CD8-positive, alpha-beta memory T cell (primary cell): ENCODE measurements around the gene COL27A1. TPM values are rescaled to one million over a fixed set of nuclear protein-coding genes. Genes with fewer than 3 reads are reported as not detected.

Experiments used
- CTCF ChIA-PET: fragments of 350-600 bp; sonication (Branson Sonifier 250); formaldehyde crosslinking; loops from one replicate; lab custom pipeline; 2021; ENCODE audit warnings: antibody characterized with exemption; lab: Charles Lee
- POLR2A ChIA-PET: fragments of 350-600 bp; sonication (Branson Sonifier 250); formaldehyde crosslinking; loops from one replicate; lab custom pipeline; 2021; ENCODE audit warnings: antibody characterized with exemption; lab: Charles Lee
- DNase-seq, 5 donors: peaks; one replicate each; pipeline versions ENCODE4 v3.0.0 to v3.0.0-alpha.2; 2020 to 2022; ENCODE audit warnings: mixed read lengths in 1 of 5
- H3K27ac ChIP-seq: one replicate; pipeline ENCODE4 v1.7.0; 2013; ENCODE audit warnings: low read depth, mild to moderate bottlenecking, low read length, moderate library complexity
- H3K27me3 ChIP-seq: 2 replicates; pipeline ENCODE4 v1.7.0; 2013; ENCODE audit warnings: low read length, mild to moderate bottlenecking; ENCODE audit not compliant: insufficient read depth, poor library complexity, severe bottlenecking
- H3K36me3 ChIP-seq: 2 replicates; pipeline ENCODE4 v1.7.0; 2013; ENCODE audit warnings: mild to moderate bottlenecking, low read length, moderate library complexity; ENCODE audit not compliant: insufficient read depth
- H3K4me1 ChIP-seq: 2 replicates; pipeline ENCODE4 v1.7.0; 2013; ENCODE audit warnings: mild to moderate bottlenecking, low read length, moderate library complexity; ENCODE audit not compliant: insufficient read depth
- H3K4me3 ChIP-seq: 2 replicates; pipeline ENCODE4 v1.7.0; 2013; ENCODE audit warnings: mild to moderate bottlenecking, low read length
- H3K9me3 ChIP-seq: 2 replicates; pipeline ENCODE4 v1.7.0; 2013; ENCODE audit warnings: mild to moderate bottlenecking, low read length
- H3K27ac Mint-ChIP-seq, 8 donors: one replicate each; pipeline ENCODE4 v1.8.0; 2020 to 2021; ENCODE audit warnings: mixed read lengths in 8 of 8, mild to moderate bottlenecking in 6 of 8, inconsistent platforms in 3 of 8, moderate library complexity in 3 of 8
- H3K27me3 Mint-ChIP-seq, 2 donors: one replicate each; pipeline ENCODE4 v1.8.0; 2020 to 2021; ENCODE audit warnings: mixed read lengths in 2 of 2, mild to moderate bottlenecking in 1 of 2, moderate library complexity in 1 of 2
- H3K36me3 Mint-ChIP-seq, 3 donors: one replicate each; pipeline ENCODE4 v1.8.0; 2020 to 2021; ENCODE audit warnings: mixed read lengths in 3 of 3, inconsistent platforms in 1 of 3, mild to moderate bottlenecking in 1 of 3
- H3K4me1 Mint-ChIP-seq, 3 donors: one replicate each; pipeline ENCODE4 v1.8.0; 2020 to 2021; ENCODE audit warnings: mixed read lengths in 3 of 3, inconsistent platforms in 1 of 3, mild to moderate bottlenecking in 1 of 3
- H3K4me3 Mint-ChIP-seq, 7 donors: one replicate each; pipeline ENCODE4 v1.8.0; 2020 to 2021; ENCODE audit warnings: mixed read lengths in 7 of 7, mild to moderate bottlenecking in 6 of 7, moderate library complexity in 4 of 7, inconsistent platforms in 2 of 7
- H3K9me3 Mint-ChIP-seq, 5 donors: one replicate each; pipeline ENCODE4 v1.8.0; 2020 to 2022; ENCODE audit warnings: mixed read lengths in 5 of 5, mild to moderate bottlenecking in 3 of 5, moderate library complexity in 2 of 5, inconsistent platforms in 1 of 5
- polyA plus RNA-seq: library from polyadenylated mRNA; unstranded; fragments of 300-500 nt; fragmentation: Illumina TruSeq; gene quantifications from one replicate; pipeline ENCODE4 v1.2.3, GENCODE V29; 2021
- total RNA-seq, 2 experiments: library from RNA; stranded (reverse); gene quantifications; one replicate each; pipeline ENCODE4 v1.2.3, GENCODE V29; 2021

Gene COL27A1
- total and polyA plus RNA-seq, 3 experiments from 2014 or later, result 0.86 to 1.6 TPM; not detected in 1

DNA sequence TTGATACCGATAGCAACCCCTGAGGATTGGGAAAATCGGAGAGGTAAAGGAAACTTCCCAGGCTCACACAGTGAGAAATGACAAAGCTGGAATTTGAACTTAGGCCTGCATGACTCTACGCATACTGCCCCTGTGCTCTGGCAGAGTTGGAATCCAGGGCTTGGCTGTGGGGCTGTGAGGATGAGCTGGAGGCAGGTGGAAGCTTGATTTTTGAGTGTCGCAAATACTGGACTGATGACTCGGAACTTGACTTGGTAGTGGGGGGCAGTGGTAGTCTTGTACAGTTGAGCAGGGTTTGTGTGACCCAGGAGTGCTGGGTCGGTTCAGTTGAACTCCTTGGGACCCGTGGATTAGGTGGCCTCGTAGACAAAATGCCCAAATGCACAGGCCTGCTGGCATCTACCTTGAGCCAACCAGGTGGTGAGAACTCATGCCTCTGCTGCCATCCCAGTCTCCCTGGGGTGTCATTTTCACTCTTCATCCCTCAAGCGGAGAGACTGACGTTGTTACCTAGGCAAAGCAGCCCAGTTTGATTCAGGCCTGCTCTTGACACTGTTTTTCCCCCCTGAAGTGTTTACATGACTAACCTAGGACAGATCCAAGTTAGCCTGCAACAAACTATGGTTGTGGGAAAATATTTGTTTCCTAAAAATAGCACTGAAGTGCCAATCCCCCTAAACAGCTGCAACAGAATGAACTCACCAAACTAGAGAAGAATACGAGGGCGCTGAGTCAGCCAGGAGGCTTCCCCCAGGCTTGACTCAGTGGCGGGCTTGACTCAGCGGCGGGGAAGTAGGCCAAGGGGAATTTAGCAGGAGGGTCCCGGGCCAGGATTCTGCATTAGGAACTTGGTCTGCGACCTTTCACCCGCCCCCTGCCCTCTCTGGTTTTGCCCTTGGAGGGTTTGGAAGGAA lies 121.8 kb downstream of the COL27A1 start:
- Histone ChIP-seq H3K4me1 (no peaks in the 10 kb centered on the region), H3K4me3 (no peak overlapping the region), H3K9me3 (no peaks in the 10 kb centered on the region), H3K36me3 (no peaks in the 10 kb centered on the region), H3K27me3 (no peaks in the 10 kb centered on the region), H3K27ac (no peak overlapping the region)
- Mint-ChIP-seq H3K27me3 (peaks cover 6 to 16% of the 10 kb centered on the region in 2 donors), H3K27ac (no peak overlapping the region), H3K36me3 (peaks cover 0 to 4% (median 0%) of the 10 kb centered on the region in 3 donors), H3K9me3 (no peaks in the 10 kb centered on the region), H3K4me1 (no peaks in the 10 kb centered on the region), H3K4me3 (peak overlapping the region in 1 of 7 donors; percentile 28)
- DNase-seq, result peak in 1 of 5 donors; percentile 17
- ChIA-PET POLR2A (no interaction called here), CTCF (no interaction called here)

DNA sequence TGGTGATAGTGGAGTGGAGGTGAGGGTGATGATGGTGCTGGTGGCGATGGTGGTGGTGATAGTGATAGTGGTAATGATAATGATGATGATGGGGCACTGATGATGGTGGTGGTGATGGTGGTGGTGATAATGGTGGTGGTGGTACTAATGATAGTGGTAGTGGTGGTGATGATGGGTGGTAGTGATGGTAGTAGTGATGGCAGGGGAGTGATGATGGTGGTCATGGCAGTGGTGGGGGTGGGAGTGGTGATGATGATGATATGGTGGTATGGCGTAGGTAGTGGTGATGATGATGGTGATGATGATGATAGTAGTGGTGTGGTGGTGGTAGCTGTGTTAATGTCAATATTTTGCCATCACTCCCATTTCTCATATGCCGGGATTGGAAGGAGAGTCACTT lies 123.0 kb downstream of the COL27A1 start:
- CTCF ChIA-PET, result no interaction called here
- Mint-ChIP-seq H3K27me3 (peaks cover 3 to 13% of the 10 kb centered on the region in 2 donors), H3K27ac (no peak overlapping the region), H3K36me3 (peaks cover 0 to 4% (median 0%) of the 10 kb centered on the region in 3 donors), H3K4me1 (peaks cover 0 to 3% (median 0%) of the 10 kb centered on the region in 3 donors), H3K9me3 (no peaks in the 10 kb centered on the region), H3K4me3 (no peak overlapping the region)
- Histone ChIP-seq H3K36me3 (no peaks in the 10 kb centered on the region), H3K27ac (no peak overlapping the region), H3K4me1 (no peaks in the 10 kb centered on the region), H3K4me3 (no peak overlapping the region), H3K9me3 (no peaks in the 10 kb centered on the region), H3K27me3 (no peaks in the 10 kb centered on the region)
- POLR2A ChIA-PET, result no interaction called here
- DNase-seq, result no peak

DNA sequence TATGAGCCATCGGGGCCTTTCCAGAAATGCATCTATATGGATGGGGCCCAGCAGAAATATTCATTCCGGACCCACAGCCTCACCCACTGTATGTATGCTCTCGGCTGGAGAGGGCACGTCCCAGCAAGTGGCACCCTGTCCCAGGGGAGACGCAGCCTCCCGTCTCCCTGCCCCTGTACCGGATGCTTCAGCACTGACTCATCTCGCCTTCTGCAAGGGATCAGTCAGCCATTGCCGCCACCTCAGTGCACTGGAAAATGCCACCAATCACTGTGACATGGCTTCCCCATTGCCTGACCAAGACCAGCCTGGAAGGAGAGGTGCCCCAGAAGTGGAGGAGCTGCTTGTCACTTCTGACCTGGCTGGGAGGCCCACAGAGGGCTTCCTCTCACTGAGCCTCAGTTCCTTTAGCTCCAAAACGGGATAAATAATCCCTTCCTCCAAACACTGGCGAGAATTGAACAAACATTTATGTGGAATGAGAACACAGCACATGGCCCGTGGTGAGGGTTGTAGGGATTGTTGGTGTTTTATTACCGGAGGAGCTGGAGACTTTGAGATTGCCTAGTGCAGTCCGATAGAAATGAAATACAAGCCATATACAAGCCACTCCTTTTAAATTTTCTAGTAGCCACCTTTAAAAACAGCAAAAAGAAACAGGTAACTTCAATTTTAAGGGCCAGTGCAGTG lies 123.7 kb downstream of the COL27A1 start:
- Histone ChIP-seq H3K36me3 (no peaks in the 10 kb centered on the region), H3K27ac (no peak overlapping the region), H3K4me1 (no peaks in the 10 kb centered on the region), H3K9me3 (no peaks in the 10 kb centered on the region), H3K4me3 (no peak overlapping the region), H3K27me3 (no peaks in the 10 kb centered on the region)
- Mint-ChIP-seq H3K27ac (no peak overlapping the region), H3K4me3 (no peak overlapping the region), H3K9me3 (no peaks in the 10 kb centered on the region), H3K36me3 (peaks cover 0 to 4% (median 0%) of the 10 kb centered on the region in 3 donors), H3K4me1 (peaks cover 0 to 3% (median 0%) of the 10 kb centered on the region in 3 donors), H3K27me3 (peaks cover 0 to 11% of the 10 kb centered on the region in 2 donors)
- POLR2A ChIA-PET, result no interaction called here
- CTCF ChIA-PET, result no interaction called here
- DNase-seq, result peak in 1 of 5 donors; percentile 11

DNA sequence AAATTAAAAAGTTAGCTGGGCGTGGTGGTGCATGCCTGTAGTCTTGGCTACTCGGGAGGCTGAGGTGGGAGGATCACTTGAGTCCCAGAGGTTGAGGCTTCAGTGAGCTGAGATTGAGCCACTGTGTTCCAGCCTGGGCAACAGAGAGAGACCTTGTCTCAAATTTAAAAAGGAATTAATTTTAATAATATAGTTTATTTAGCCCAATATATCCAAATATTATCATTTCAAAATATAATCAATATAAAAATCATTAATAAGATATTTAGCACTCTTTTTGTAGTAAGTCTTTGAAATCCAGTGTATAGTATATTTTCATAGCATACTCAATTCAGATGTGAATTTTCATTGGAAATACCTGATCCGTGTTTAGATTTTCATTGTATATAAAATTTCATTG lies 124.4 kb downstream of the COL27A1 start:
- DNase-seq, result no peak
- peaks cover 0 to 3% (median 0%) of the 10 kb centered on the region in 3 donors for H3K4me1 Mint-ChIP-seq
- no peak overlapping the region for H3K4me3 Mint-ChIP-seq
- no peaks in the 10 kb centered on the region for H3K9me3 ChIP-seq
- H3K36me3 ChIP-seq, result no peaks in the 10 kb centered on the region
- ChIA-PET POLR2A (no interaction called here), CTCF (interaction anchor here (2.7 kb wide), 1 partner anchor 11 kb away, joined by 12 read pairs; no protein-coding TSS in a partner anchor)
- no peak overlapping the region for H3K27ac ChIP-seq
- no peak overlapping the region for H3K4me3 ChIP-seq
- H3K9me3 Mint-ChIP-seq, result no peaks in the 10 kb centered on the region
- no peaks in the 10 kb centered on the region for H3K4me1 ChIP-seq
- H3K27me3 ChIP-seq, result no peaks in the 10 kb centered on the region
- peak overlapping the region in 1 of 8 donors; percentile 37 for H3K27ac Mint-ChIP-seq
- peaks cover 0 to 4% (median 0%) of the 10 kb centered on the region in 3 donors for H3K36me3 Mint-ChIP-seq
- H3K27me3 Mint-ChIP-seq, result peaks cover 0 to 9% of the 10 kb centered on the region in 2 donors

DNA sequence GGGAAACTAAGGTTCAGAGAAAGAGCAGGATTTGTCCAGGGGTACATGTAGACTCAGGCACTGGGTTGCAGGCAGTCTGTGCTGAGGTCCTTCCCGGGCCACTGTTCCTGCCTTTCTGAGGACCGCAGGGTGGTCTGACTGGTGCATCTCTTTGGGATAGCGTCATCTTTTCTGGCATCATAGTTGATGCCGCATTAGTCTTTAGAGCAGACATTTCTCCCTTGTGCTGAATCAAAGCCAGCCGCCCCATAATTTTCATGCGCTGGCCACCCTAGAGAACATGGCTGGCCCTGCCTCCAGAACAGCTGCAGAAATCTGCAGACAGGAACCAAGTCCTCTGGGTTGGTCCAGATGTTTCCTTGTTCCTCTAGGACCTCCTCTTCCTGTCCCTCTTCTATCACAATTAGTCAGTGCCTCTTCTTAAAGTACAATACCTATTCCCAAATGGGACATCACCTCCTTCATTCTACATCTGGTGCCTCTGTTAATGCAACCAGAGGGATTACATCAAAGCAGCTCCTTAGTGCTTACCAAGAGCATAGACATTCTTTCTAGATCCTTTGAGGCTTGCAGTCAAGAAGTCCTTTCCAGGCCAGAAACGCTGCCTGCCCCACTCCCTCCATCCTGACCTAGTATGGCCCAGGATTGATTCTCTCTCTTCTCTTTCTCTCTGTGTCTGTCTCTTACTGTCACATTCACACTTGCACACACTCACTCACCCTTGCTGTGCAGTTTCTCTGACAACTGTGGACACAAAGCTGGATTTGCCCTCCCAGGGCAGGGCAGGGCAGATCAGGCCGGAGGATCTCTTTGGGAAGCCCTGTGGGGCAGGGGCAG lies 125.5 kb downstream of the COL27A1 start:
- no peaks in the 10 kb centered on the region for H3K27me3 ChIP-seq
- no peak overlapping the region for H3K4me3 ChIP-seq
- DNase-seq, result peak in 1 of 5 donors; percentile 12
- H3K9me3 Mint-ChIP-seq, result no peaks in the 10 kb centered on the region
- no peaks in the 10 kb centered on the region for H3K36me3 ChIP-seq
- H3K4me3 Mint-ChIP-seq, result no peak overlapping the region
- H3K36me3 Mint-ChIP-seq, result peaks cover 0 to 4% (median 0%) of the 10 kb centered on the region in 3 donors
- H3K9me3 ChIP-seq, result no peaks in the 10 kb centered on the region
- peaks cover 0 to 9% of the 10 kb centered on the region in 2 donors for H3K27me3 Mint-ChIP-seq
- CTCF ChIA-PET, result interaction anchor here (2.7 kb wide), 1 partner anchor 10 kb away, joined by 12 read pairs; no protein-coding TSS in a partner anchor
- H3K27ac ChIP-seq, result no peak overlapping the region
- no peaks in the 10 kb centered on the region for H3K4me1 ChIP-seq
- POLR2A ChIA-PET, result no interaction called here
- H3K4me1 Mint-ChIP-seq, result peaks cover 0 to 3% (median 0%) of the 10 kb centered on the region in 3 donors
- H3K27ac Mint-ChIP-seq, result peak overlapping the region in 1 of 8 donors; percentile 31

DNA sequence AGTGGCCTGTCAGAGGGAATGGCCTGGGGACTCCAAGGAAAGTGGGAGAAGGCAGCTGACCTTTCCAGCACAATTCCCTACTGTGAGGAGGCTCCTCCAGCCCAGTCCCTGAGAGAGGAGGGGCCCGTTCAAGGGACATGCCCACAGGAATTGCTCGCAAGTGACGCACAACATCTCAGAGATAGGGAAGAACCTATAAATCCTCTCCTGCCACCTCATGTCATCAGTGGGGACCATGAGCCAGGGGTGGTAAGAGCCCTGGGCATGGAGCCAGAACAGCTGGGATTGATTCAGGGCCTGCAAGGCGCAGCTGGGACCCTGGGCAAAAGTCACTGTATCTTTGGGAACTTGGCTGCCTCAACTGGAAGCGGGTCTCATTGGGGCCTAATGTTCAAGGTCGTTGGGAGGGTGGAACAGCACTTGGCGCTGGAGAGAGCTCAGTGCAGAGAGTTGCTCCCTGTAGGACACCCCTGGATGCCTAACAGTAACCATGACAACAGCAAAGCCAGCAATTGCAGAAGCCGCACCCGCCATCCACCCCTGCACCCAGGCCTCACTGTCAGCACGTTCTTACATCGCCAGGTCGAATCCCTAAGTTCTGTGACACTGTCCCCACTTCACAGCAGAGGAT lies 126.3 kb downstream of the COL27A1 start:
- Histone ChIP-seq H3K27me3 (no peaks in the 10 kb centered on the region), H3K36me3 (no peaks in the 10 kb centered on the region), H3K4me1 (no peaks in the 10 kb centered on the region), H3K27ac (no peak overlapping the region), H3K9me3 (no peaks in the 10 kb centered on the region), H3K4me3 (no peak overlapping the region)
- Mint-ChIP-seq H3K36me3 (peaks cover 0 to 4% (median 0%) of the 10 kb centered on the region in 3 donors), H3K27me3 (peaks cover 0 to 6% of the 10 kb centered on the region in 2 donors), H3K9me3 (no peaks in the 10 kb centered on the region), H3K4me3 (no peak overlapping the region), H3K4me1 (peaks cover 0 to 3% (median 0%) of the 10 kb centered on the region in 3 donors), H3K27ac (no peak overlapping the region)
- CTCF ChIA-PET, result interaction anchor here (2.7 kb wide), 1 partner anchor 9 kb away, joined by 12 read pairs; no protein-coding TSS in a partner anchor
- peak in 1 of 5 donors; percentile 9 for DNase-seq
- POLR2A ChIA-PET, result no interaction called here

DNA sequence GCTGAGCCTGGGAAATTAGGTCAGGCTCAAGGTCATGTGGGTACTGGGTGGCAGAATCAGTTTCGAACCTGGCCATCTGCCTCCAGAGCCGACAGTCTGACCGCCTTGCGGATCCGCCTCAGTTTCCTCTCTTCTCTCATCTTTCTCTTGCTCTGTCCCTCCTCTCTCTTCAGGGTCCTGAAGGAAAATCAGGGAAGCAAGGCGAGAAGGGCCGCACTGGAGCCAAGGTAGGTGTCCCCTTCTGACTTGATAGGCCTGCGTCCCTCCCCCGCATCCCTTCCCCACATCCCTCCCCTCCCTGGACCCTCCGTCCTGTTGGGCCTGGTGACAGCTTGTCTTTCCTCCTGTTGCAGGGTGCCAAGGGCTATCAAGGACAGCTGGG lies 126.8 kb downstream of the COL27A1 start:
- Mint-ChIP-seq H3K9me3 (no peaks in the 10 kb centered on the region), H3K4me3 (no peak overlapping the region), H3K27ac (no peak overlapping the region), H3K4me1 (peaks cover 0 to 3% (median 0%) of the 10 kb centered on the region in 3 donors), H3K27me3 (peaks cover 0 to 6% of the 10 kb centered on the region in 2 donors), H3K36me3 (peaks cover 0 to 4% (median 0%) of the 10 kb centered on the region in 3 donors)
- DNase-seq, result peak in 1 of 5 donors; percentile 30
- Histone ChIP-seq H3K27ac (no peak overlapping the region), H3K4me1 (no peaks in the 10 kb centered on the region), H3K4me3 (no peak overlapping the region), H3K9me3 (no peaks in the 10 kb centered on the region), H3K27me3 (no peaks in the 10 kb centered on the region), H3K36me3 (no peaks in the 10 kb centered on the region)
- ChIA-PET POLR2A (no interaction called here), CTCF (interaction anchor here (2.7 kb wide), 1 partner anchor 9 kb away, joined by 12 read pairs; no protein-coding TSS in a partner anchor)
